ENCODE data around the gene STXBP6.

STXBP6 gene

DNA sequence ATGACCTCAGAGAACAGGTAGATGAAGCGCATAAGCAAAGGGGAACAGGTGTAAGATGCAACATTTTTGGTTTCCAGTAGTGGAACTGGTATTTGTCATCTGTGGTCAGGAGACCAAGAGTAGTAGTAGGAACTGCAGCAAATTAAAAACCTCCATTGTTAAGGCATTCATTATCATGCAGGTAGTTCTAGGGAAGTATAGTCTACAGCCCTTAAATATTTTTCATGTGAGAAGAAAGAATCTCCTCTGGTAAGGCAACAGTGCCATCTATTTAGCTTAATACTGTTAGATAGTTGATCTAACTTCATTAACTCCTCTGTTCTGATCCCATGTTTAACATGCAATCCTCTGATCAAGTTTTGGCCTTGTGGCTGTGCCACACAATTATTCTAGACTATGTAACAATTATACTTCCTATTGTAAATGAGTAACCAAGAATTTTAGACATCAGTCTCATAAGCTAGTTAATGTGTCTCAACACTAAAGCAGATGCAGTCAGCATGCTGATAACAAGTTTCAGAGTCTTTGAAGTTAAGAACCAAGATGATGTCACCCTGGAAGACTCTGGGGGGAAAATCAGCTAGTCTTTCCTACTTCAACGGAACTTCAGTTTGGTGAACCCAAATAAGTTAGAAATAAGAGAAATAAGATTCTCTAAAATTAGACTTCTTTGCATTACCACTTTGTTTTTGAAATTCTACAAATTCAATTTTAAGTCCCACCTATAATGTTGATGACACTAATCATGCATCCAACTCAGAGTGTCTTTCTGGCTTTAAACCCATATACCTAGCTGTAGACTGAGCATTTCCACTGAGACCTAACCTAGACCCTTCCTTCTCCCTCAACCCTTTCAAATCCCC lies 70.9 kb downstream of the STXBP6 start:
- Histone ChIP-seq H3K4me1 (ENCODE audit: control insufficient read depth, low read length) (no peaks in the 10 kb centered on the region), H3K36me3 (ENCODE audit: control insufficient read depth, low read length) (no peaks in the 10 kb centered on the region), H4K20me1 (ENCODE audit: control insufficient read depth, insufficient read depth, low read depth, low read length) (no peaks in the 10 kb centered on the region), H3K27ac (ENCODE audit: low read depth, low read length) (no peak overlapping the region), H3F3A (ENCODE audit: control insufficient read depth, insufficient read depth) (no peaks in the 10 kb centered on the region), H3K4me2 (ENCODE audit: low read length) (no peak overlapping the region), H3K4me3 (ENCODE audit: low read length) (no peak overlapping the region), H3K79me2 (ENCODE audit: control insufficient read depth, low read length) (no peaks in the 10 kb centered on the region), H3K9me3 (ENCODE audit: control insufficient read depth, insufficient read depth, low read length) (no peaks in the 10 kb centered on the region), H3K27me3 (ENCODE audit: control insufficient read depth, low read length) (no peaks in the 10 kb centered on the region), H3K9me2 (replicated peaks; ENCODE audit: control insufficient read depth, low read length) (no peaks in the 10 kb centered on the region)
- TF ChIP-seq, protein P1, sequence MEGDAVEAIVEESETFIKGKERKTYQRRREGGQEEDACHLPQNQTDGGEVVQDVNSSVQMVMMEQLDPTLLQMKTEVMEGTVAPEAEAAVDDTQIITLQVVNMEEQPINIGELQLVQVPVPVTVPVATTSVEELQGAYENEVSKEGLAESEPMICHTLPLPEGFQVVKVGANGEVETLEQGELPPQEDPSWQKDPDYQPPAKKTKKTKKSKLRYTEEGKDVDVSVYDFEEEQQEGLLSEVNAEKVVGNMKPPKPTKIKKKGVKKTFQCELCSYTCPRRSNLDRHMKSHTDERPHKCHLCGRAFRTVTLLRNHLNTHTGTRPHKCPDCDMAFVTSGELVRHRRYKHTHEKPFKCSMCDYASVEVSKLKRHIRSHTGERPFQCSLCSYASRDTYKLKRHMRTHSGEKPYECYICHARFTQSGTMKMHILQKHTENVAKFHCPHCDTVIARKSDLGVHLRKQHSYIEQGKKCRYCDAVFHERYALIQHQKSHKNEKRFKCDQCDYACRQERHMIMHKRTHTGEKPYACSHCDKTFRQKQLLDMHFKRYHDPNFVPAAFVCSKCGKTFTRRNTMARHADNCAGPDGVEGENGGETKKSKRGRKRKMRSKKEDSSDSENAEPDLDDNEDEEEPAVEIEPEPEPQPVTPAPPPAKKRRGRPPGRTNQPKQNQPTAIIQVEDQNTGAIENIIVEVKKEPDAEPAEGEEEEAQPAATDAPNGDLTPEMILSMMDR (IDR thresholded peaks at IDR 0.05; ENCODE audit: low read depth, low read length, poor library complexity, severe bottlenecking), result no peak
- no peak for TF ChIP-seq EZH2phosphoT487 (IDR thresholded peaks at IDR 0.05; ENCODE audit: borderline replicate concordance, low read length)

DNA sequence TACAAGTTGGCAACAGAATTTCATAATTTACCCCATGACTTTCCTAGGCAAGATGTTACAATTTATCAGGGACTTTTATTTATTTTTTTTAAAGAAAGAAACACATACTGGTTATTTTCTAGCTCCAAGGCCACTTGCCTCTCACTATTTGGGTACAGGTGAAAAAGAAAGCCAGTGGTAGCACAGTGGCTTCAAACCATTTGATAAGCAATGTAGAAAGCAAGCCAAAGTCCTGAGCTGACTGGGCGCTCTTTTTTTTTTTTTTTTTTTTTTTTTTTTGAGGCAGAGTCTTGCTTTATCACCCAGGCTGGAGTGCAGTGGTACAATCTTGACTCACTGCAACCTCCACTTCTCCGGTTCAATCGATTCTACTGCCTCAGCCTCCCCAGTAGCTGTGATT lies 73.3 kb downstream of the STXBP6 start:
- Histone ChIP-seq H3K4me1 (ENCODE audit: control insufficient read depth, low read length) (no peaks in the 10 kb centered on the region), H3K9me3 (ENCODE audit: control insufficient read depth, insufficient read depth, low read length) (no peaks in the 10 kb centered on the region), H3K9me2 (replicated peaks; ENCODE audit: control insufficient read depth, low read length) (no peaks in the 10 kb centered on the region), H3K4me2 (ENCODE audit: low read length) (no peak overlapping the region), H3K27me3 (ENCODE audit: control insufficient read depth, low read length) (no peaks in the 10 kb centered on the region), H3F3A (ENCODE audit: control insufficient read depth, insufficient read depth) (no peaks in the 10 kb centered on the region), H3K36me3 (ENCODE audit: control insufficient read depth, low read length) (no peaks in the 10 kb centered on the region), H3K79me2 (ENCODE audit: control insufficient read depth, low read length) (no peaks in the 10 kb centered on the region), H4K20me1 (ENCODE audit: control insufficient read depth, insufficient read depth, low read depth, low read length) (no peaks in the 10 kb centered on the region), H3K4me3 (ENCODE audit: low read length) (no peak overlapping the region), H3K27ac (ENCODE audit: low read depth, low read length) (no peak overlapping the region)
- TF ChIP-seq, protein P1 (IDR thresholded peaks at IDR 0.05; ENCODE audit: low read depth, low read length, poor library complexity, severe bottlenecking), result no peak
- TF ChIP-seq EZH2phosphoT487 (IDR thresholded peaks at IDR 0.05; ENCODE audit: borderline replicate concordance, low read length), result no peak

DNA sequence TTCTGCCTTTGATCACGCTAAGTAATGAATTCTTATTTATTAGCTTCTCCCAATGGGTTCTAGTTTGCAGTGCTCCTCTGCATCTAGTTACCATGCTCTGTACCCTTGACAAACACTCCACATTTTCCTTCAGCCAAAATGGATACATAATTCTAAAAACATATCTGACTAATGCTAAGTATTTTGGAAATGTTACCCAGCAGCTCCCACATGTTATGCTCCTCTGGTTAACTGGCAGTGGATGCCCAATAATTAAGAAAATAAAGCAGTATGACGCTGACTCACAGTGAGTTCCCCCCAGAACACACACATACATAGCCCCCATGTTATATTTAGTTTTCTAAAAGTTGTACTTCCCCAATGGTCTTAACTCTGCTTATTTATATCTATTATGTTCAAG lies 74.6 kb downstream of the STXBP6 start:
- no peak overlapping the region for H3K4me3 ChIP-seq (ENCODE audit: low read length)
- H3K4me2 ChIP-seq (ENCODE audit: low read length), result no peak overlapping the region
- H3K9me3 ChIP-seq (ENCODE audit: control insufficient read depth, insufficient read depth, low read length), result no peaks in the 10 kb centered on the region
- no peak overlapping the region for H3K27ac ChIP-seq (ENCODE audit: low read depth, low read length)
- H3K27me3 ChIP-seq (ENCODE audit: control insufficient read depth, low read length), result no peaks in the 10 kb centered on the region
- TF ChIP-seq, protein P1 (IDR thresholded peaks at IDR 0.05; ENCODE audit: low read depth, low read length, poor library complexity, severe bottlenecking), result no peak
- no peak for TF ChIP-seq EZH2phosphoT487 (IDR thresholded peaks at IDR 0.05; ENCODE audit: borderline replicate concordance, low read length)
- no peaks in the 10 kb centered on the region for H3K79me2 ChIP-seq (ENCODE audit: control insufficient read depth, low read length)
- H3K4me1 ChIP-seq (ENCODE audit: control insufficient read depth, low read length), result no peaks in the 10 kb centered on the region
- H3K36me3 ChIP-seq (ENCODE audit: control insufficient read depth, low read length), result no peaks in the 10 kb centered on the region
- H4K20me1 ChIP-seq (ENCODE audit: control insufficient read depth, insufficient read depth, low read depth, low read length), result no peaks in the 10 kb centered on the region
- H3F3A ChIP-seq (ENCODE audit: control insufficient read depth, insufficient read depth), result no peaks in the 10 kb centered on the region
- H3K9me2 ChIP-seq (replicated peaks; ENCODE audit: control insufficient read depth, low read length), result no peaks in the 10 kb centered on the region
